ENCODE results near the gene SPA17. TPM values are rescaled to one million over a fixed set of nuclear protein-coding genes. Genes with fewer than 3 reads are reported as not detected.

Gene SPA17
- total RNA-seq, 1 donor from 2014 or later: 13.6 TPM

GRCh38 chr11:124718801-124719200, 45.1 kb downstream of the SPA17 start:
- no peak for DNase-seq (ENCODE audit: low spot score, unreplicated experiment)
- H3K27me3 Mint-ChIP-seq: peaks cover 75% of the 10 kb centered on the region
- no peaks in the 10 kb centered on the region for H3K9me3 Mint-ChIP-seq (ENCODE audit: low read depth)
- peaks cover 11% of the 10 kb centered on the region for H3K4me1 Mint-ChIP-seq (ENCODE audit: low read depth)
- no peak overlapping the region for H3K27ac Mint-ChIP-seq
- TF ChIP-seq CTCF (IDR thresholded peaks at IDR 0.05; ENCODE audit: unreplicated experiment): no peak
- no peaks in the 10 kb centered on the region for H3K36me3 Mint-ChIP-seq (ENCODE audit: insufficient read depth)
- H3K4me3 Mint-ChIP-seq (ENCODE audit: low read depth): peak overlapping the region; percentile 64

- Mint-ChIP-seq H3K9me3 (ENCODE audit: low read depth) (no peaks in the 10 kb centered on the region), H3K36me3 (ENCODE audit: insufficient read depth) (no peaks in the 10 kb centered on the region), H3K27me3 (peaks cover 72% of the 10 kb centered on the region), H3K4me1 (ENCODE audit: low read depth) (peaks cover 15% of the 10 kb centered on the region), H3K27ac (no peak overlapping the region), H3K4me3 (ENCODE audit: low read depth) (no peak overlapping the region)
- no peak for DNase-seq (ENCODE audit: low spot score, unreplicated experiment)
- TF ChIP-seq CTCF (IDR thresholded peaks at IDR 0.05; ENCODE audit: unreplicated experiment): no peak
Observed at GRCh38 chr11:124719534-124719933, 45.8 kb downstream of the SPA17 start.

- H3K36me3 Mint-ChIP-seq (ENCODE audit: insufficient read depth): no peaks in the 10 kb centered on the region
- TF ChIP-seq CTCF (IDR thresholded peaks at IDR 0.05; ENCODE audit: unreplicated experiment): no peak
- no peak for DNase-seq (ENCODE audit: low spot score, unreplicated experiment)
- no peak overlapping the region for H3K27ac Mint-ChIP-seq
- H3K9me3 Mint-ChIP-seq (ENCODE audit: low read depth): no peaks in the 10 kb centered on the region
- H3K27me3 Mint-ChIP-seq: peaks cover 61% of the 10 kb centered on the region
- no peak overlapping the region for H3K4me3 Mint-ChIP-seq (ENCODE audit: low read depth)
- H3K4me1 Mint-ChIP-seq (ENCODE audit: low read depth): peaks cover 31% of the 10 kb centered on the region
Observed at GRCh38 chr11:124722176-124722575, 48.5 kb downstream of the SPA17 start.

- DNase-seq (ENCODE audit: low spot score, unreplicated experiment): no peak
- H3K4me3 Mint-ChIP-seq (ENCODE audit: low read depth): peak overlapping the region; percentile 59
- peaks cover 24% of the 10 kb centered on the region for H3K4me1 Mint-ChIP-seq (ENCODE audit: low read depth)
- peaks cover 36% of the 10 kb centered on the region for H3K27me3 Mint-ChIP-seq
- H3K36me3 Mint-ChIP-seq (ENCODE audit: insufficient read depth): no peaks in the 10 kb centered on the region
- no peak for TF ChIP-seq CTCF (IDR thresholded peaks at IDR 0.05; ENCODE audit: unreplicated experiment)
- no peaks in the 10 kb centered on the region for H3K9me3 Mint-ChIP-seq (ENCODE audit: low read depth)
- H3K27ac Mint-ChIP-seq: peak overlapping the region; percentile 85
Observed at GRCh38 chr11:124724979-124725718, 51.4 kb downstream of the SPA17 start.

- H3K4me1 Mint-ChIP-seq (ENCODE audit: low read depth): peaks cover 24% of the 10 kb centered on the region
- no peak overlapping the region for H3K4me3 Mint-ChIP-seq (ENCODE audit: low read depth)
- no peak for DNase-seq (ENCODE audit: low spot score, unreplicated experiment)
- H3K36me3 Mint-ChIP-seq (ENCODE audit: insufficient read depth): no peaks in the 10 kb centered on the region
- no peaks in the 10 kb centered on the region for H3K9me3 Mint-ChIP-seq (ENCODE audit: low read depth)
- no peak for TF ChIP-seq CTCF (IDR thresholded peaks at IDR 0.05; ENCODE audit: unreplicated experiment)
- H3K27me3 Mint-ChIP-seq: peaks cover 33% of the 10 kb centered on the region
- no peak overlapping the region for H3K27ac Mint-ChIP-seq
Observed at GRCh38 chr11:124725719-124726105, 52.0 kb downstream of the SPA17 start.

All from progenitor cell of endocrine pancreas (in vitro differentiated cells).